HG03432 (cell line): Measurements from ENCODE around the gene ATG2B.

Source experiments
- ATAC-seq: cut with Tn5 transposase; IDR thresholded peaks from one replicate; pipeline ENCODE4 v1.9.1; 2021; ENCODE audit warnings: mild to moderate bottlenecking, moderate library complexity; ENCODE audit not compliant: unreplicated experiment

Gene ATG2B

GRCh38 chr14:96229315-96229714 lies 133.8 kb downstream of the ATG2B start:
- ATAC-seq, result no peak
